ENCODE measurements around the gene MAB21L4. TPM values are rescaled to one million over a fixed set of nuclear protein-coding genes. Genes with fewer than 3 reads are reported as not detected.
A peak's percentile ranks its signal among the peaks of the same experiment; 100 is the strongest.

MAB21L4 gene
- total RNA-seq, 6 experiments from 2014 or later, result 3.7 to 17.0 (median 5.2) TPM

- no peak overlapping the region for H3K27ac ChIP-seq
- TF ChIP-seq, protein P1, sequence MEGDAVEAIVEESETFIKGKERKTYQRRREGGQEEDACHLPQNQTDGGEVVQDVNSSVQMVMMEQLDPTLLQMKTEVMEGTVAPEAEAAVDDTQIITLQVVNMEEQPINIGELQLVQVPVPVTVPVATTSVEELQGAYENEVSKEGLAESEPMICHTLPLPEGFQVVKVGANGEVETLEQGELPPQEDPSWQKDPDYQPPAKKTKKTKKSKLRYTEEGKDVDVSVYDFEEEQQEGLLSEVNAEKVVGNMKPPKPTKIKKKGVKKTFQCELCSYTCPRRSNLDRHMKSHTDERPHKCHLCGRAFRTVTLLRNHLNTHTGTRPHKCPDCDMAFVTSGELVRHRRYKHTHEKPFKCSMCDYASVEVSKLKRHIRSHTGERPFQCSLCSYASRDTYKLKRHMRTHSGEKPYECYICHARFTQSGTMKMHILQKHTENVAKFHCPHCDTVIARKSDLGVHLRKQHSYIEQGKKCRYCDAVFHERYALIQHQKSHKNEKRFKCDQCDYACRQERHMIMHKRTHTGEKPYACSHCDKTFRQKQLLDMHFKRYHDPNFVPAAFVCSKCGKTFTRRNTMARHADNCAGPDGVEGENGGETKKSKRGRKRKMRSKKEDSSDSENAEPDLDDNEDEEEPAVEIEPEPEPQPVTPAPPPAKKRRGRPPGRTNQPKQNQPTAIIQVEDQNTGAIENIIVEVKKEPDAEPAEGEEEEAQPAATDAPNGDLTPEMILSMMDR (IDR thresholded peaks at IDR 0.05), result no peak
- TF ChIP-seq POLR2A (IDR thresholded peaks at IDR 0.05), result no peak
- no peak overlapping the region for H3K4me3 ChIP-seq
- no peaks in the 10 kb centered on the region for H3K9me3 ChIP-seq
- H3K27me3 ChIP-seq, result no peaks in the 10 kb centered on the region
- no peaks in the 10 kb centered on the region for H3K4me1 ChIP-seq
- 90% methylated on average over 2 of the region's 13 CpGs for WGBS (ENCODE audit: insufficient coverage, low coverage, low lambda C conversion rate, missing lambda C conversion rate)
- intact Hi-C loops (cut with DNase I), result no loop called here
- peak; percentile 13 to 39 (median 39) for DNase-seq
- H3K36me3 ChIP-seq, result no peaks in the 10 kb centered on the region
- no peak for ATAC-seq
Observed at GRCh38 chr2:240921311-240921994, 25.5 kb upstream of the MAB21L4 start.

DNA sequence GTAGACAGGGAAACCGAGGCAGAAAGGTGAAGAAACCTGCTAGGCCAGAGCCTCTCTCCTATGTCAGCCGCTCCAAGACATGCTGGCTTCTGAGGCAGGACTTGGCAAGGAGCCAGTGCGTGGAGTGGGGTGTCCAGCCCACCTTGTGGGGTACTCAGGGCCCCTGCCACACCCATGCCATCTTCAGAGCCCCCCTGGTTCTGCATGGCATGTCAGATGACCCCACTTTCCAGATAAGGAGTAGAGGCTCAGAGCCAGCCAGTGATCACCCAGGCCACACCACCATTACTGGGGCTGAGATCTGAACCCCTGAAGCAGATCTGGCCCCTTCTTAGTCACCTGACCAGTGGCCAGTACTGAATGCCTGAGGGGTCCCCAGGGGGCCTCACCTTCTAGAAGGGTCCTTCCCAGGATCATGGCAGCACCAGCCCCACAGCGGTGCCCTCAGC, 24.9 kb upstream of the MAB21L4 start:
- intact Hi-C loops (cut with DNase I), result no loop called here
- H3K4me1 ChIP-seq, result no peaks in the 10 kb centered on the region
- no peak for TF ChIP-seq POLR2A (IDR thresholded peaks at IDR 0.05)
- TF ChIP-seq, protein P1 (IDR thresholded peaks at IDR 0.05), result no peak
- H3K27me3 ChIP-seq, result no peaks in the 10 kb centered on the region
- H3K27ac ChIP-seq, result no peak overlapping the region
- H3K4me3 ChIP-seq, result no peak overlapping the region
- ATAC-seq, result no peak
- WGBS (ENCODE audit: insufficient coverage, low coverage, low lambda C conversion rate, missing lambda C conversion rate), result no CpG with 5 or more reads among the region's 4 CpGs
- DNase-seq, result peak; percentile 20 to 43 (median 28)
- no peaks in the 10 kb centered on the region for H3K9me3 ChIP-seq
- H3K36me3 ChIP-seq, result no peaks in the 10 kb centered on the region

DNA sequence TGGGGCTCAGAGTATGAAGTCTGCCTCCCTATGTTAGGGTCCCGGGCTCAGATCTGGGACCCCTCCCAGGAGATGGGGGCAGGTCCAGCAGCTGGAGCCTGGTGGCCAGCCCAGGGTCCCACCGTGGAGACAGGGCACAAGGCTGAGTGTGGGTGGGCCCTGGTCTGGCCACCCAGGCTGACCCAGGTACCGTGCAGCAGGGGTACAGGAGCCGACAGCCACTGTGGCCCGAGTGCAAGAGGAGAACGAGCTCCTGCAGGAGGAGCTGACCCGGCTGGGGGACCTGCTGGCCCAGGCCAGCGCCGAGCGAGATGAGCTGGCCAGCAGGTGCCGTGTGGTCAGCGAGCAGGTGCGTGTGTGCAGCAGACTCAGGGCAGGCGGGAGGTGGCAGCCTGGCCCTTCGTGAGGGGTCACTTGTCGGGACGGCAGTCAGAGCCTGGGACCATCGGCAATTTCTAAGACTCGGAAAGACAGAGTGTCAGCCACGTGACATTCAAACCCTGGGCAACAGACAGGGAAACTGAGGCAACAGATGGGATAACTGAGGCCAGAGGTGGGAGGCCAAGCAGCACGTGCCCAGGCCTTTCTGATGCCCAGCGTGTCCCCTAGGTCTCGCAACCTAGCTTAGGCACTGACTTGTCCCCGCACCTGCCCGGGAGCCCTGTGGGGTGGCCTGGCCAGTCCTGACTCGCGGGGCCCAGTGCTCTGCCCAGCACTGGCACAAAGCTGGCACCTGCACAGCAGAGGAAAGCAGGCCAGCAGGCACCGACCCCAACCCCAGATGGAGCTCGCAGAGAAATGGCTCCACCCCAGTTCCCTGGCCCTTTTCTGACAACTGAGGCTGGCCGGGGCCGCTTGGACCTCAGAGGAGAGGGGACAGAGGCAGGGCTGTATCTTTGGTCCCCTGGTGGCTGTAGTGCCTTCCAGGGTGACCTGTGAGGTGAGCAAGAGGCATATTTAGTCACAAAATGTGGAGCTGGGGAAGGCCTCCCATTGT, 24.1 kb upstream of the MAB21L4 start:
- Histone ChIP-seq H3K9me3 (no peaks in the 10 kb centered on the region), H3K4me1 (no peaks in the 10 kb centered on the region), H3K27me3 (no peaks in the 10 kb centered on the region), H3K36me3 (no peaks in the 10 kb centered on the region), H3K4me3 (no peak overlapping the region), H3K27ac (no peak overlapping the region)
- DNase-seq, result peak; percentile 7 to 45 (median 37)
- intact Hi-C loops (cut with DNase I), result loop anchor here in 1 of 2 donors (10.0 kb wide), 1 partner anchor 75 kb away; the partner anchor contains the start of gene SNED1
- ATAC-seq, result no peak
- no peak for TF ChIP-seq POLR2A (IDR thresholded peaks at IDR 0.05)
- TF ChIP-seq, protein P1 (IDR thresholded peaks at IDR 0.05), result no peak
- 100% methylated on average over 1 of the region's 31 CpGs for WGBS (ENCODE audit: insufficient coverage, low coverage, low lambda C conversion rate, missing lambda C conversion rate)

DNA sequence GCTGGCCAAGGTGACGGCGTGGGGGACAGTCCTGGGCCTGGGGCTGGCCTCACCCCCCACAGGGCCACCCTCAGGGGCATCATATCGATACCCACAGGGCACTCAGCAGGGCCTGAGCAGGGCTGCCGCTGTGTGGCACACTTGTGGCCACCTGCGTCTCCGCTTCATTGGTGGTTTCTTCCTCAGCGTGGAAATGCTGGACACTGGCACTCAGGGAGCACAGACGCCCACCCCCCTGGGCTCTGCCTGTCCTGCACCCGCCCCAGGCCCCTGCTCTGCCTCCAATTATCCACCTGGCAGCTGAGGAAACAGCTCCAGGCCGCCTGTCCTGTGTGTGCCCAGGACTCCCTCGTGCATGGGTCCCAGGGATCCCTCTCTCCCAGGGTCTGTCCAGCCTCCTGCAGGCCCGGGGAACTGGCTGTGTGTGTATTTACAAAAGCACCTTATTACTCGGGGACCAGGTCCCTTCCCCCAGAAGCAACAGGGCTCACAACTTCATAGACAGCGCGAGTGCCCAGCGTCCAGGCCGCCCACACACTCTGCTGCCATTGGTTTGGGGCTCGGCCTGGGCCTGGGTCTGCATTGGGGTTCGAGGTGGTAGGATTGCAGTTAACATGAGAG, 23.3 kb upstream of the MAB21L4 start:
- TF ChIP-seq, protein P1 (IDR thresholded peaks at IDR 0.05), result no peak
- TF ChIP-seq POLR2A (IDR thresholded peaks at IDR 0.05), result no peak
- DNase-seq (peak; percentile 13 to 43 (median 31)), ATAC-seq (no peak)
- 100% methylated on average over 2 of the region's 19 CpGs for WGBS (ENCODE audit: insufficient coverage, low coverage, low lambda C conversion rate, missing lambda C conversion rate)
- no peaks in the 10 kb centered on the region for H3K27me3 ChIP-seq
- H3K27ac ChIP-seq, result no peak overlapping the region
- no peaks in the 10 kb centered on the region for H3K4me1 ChIP-seq
- intact Hi-C loops (cut with DNase I), result loop anchor here in 1 of 2 donors (10.0 kb wide), 1 partner anchor 76 kb away; the partner anchor contains the start of gene SNED1
- H3K4me3 ChIP-seq, result no peak overlapping the region
- no peaks in the 10 kb centered on the region for H3K36me3 ChIP-seq
- no peaks in the 10 kb centered on the region for H3K9me3 ChIP-seq
